Embryonic facial prominence (tissue), 1 donor: ENCODE measurements around the gene COPG2.
"Not testable (repeated sequence)": the region's sequence is repeated elsewhere in the genome, so short reads cannot be mapped to it uniquely, and the experiment has no call there.

ENCODE experiments used
- DNase-seq: peaks from one replicate; pipeline ENCODE4 v3.0.0-alpha.2; 2016; ENCODE audit errors: extremely low spot score

The COPG2 gene

GRCh38 chr7:130566168-130566897 lies 102.2 kb downstream of the COPG2 start:
- DNase-seq = no peak

DNA sequence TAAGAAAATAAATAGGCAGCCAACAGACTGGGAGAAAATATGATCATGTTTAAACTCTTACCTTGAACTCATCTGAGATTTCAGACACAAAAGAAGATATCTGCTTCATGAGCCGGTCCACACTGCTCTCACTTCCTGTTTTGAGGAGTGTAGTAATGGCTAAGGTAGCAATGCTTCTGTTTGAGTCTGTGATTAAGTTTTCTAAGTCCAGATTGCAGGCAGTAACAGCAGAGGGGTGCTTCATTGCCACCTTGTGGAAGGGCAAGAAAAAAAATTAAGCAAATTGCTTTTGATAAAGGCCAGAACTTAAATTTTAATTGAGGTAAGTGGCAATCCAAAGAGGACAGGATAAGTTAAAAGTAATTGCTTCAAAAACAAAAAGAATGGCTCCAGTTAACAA lies 107.6 kb downstream of the COPG2 start:
- DNase-seq = no peak

- DNase-seq = no peak
Observed at GRCh38 chr7:130559184-130559583, 109.4 kb downstream of the COPG2 start.

GRCh38 chr7:130554481-130554880 lies 114.1 kb downstream of the COPG2 start:
- no peak for DNase-seq

DNA sequence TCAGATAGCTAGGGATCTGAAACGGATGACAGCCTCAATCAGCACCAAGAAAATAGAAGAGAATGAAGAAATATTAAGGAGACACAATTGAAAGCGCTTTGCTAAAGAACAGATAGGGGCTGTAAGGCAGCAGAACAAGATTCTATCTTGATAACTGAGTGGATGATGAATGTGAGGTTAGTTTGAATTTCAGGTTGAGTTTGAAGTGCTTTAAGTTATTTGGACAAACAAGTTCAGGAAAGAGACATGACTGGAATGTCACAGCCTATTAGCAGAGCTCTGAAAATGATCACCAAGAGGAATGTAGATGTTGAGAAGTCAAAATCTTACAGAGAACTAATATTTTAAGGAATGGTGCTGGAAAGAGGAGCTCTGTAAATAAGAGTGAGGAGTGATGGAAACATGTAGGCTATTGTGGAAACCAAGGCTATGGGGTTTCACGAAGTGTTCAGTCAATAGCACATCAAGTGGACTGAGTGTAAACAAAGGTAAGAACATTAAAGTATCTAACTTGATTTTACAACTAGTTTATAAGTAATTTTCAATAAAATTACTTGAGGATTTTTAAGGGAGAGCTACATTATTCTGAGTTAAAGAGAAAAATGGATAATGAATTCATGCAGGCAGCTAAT lies 115.0 kb downstream of the COPG2 start:
- no peak for DNase-seq

DNA sequence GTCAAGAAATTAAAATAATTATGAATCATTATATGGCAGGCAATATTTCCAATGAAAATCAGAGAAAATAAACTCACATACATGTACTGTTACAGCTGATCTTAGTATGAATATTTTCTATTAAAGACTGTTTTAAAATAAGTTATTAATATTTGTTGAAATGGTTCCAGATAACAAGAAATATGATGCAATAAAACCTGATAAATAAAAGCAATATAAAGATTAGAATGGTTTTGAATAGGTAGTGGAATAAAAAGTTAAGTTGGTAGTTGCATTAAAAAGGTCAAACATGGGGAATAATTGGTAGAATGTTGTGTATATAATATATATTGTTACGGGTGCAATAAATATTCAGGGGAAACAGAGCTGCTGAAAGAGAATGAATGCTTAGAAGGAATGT lies 124.2 kb downstream of the COPG2 start:
- no peak for DNase-seq

DNA sequence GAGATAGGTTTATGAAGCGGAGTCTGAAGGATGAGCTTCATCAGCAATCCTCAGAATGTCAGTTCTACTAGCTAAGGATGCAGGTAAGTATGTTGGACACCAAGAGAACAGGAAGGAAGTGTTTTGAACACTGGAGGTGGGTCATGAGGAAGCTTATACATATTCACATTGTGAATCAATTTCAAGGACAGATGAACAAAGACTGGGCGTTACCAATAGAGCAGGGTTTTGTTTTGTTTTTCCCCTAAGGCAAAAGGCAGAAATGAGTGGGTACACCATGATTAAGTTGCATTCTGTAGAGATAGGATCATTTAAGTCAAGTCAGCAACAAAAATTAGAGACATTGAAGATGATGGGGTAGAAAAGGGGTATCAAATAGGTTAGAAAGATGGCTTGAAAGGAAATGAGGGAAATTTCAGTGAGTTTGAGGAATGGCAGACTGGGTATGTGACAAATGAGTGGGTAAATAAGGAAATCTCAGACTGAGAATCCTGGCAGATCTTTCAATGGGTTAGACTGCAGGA lies 125.0 kb downstream of the COPG2 start:
- no peak for DNase-seq

DNA sequence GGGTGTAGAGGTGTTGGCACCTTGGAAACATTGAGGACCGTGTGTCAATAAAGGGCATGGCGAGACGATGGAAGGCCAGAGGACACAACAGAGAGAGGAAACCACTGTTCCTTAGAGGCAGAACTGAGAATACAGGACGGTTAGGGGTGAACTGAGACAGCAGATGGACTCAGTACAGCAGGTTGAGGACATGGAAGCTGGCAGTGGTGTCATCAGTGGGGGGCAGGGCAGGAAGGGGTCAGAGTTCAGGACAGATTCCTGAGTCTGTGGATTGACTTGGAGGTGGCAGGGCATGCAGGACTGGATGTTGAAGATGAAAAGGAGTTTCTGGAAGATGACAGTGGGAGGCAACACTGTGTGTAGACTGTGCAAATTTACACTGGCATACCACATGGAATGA lies 126.3 kb downstream of the COPG2 start:
- not testable (repeated sequence) for DNase-seq

DNA sequence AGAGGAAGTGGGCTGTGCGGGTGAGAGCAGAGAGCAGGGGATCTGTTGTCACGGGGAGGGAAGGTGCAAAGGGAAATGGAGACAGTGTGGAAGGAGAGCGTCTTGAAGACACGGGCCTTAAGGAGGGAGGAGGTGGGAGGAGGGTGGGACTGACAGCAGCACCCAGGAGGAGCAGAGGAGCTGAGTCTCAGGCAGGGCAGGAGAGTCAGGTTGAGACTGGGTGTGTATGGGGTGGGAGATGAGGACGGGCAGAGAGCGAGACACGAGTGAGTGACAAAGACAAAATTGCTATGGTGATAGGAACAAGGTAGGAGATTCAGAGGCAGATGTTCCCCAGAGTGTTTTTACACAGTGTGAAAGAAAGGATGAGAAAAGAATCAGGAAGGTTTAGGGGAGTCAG lies 127.3 kb downstream of the COPG2 start:
- not testable (repeated sequence) for DNase-seq

GRCh38 chr7:130537894-130538293 lies 130.7 kb downstream of the COPG2 start:
- not testable (repeated sequence) for DNase-seq

- DNase-seq = no peak
Observed at GRCh38 chr7:130529417-130529816, 139.1 kb downstream of the COPG2 start.

DNA sequence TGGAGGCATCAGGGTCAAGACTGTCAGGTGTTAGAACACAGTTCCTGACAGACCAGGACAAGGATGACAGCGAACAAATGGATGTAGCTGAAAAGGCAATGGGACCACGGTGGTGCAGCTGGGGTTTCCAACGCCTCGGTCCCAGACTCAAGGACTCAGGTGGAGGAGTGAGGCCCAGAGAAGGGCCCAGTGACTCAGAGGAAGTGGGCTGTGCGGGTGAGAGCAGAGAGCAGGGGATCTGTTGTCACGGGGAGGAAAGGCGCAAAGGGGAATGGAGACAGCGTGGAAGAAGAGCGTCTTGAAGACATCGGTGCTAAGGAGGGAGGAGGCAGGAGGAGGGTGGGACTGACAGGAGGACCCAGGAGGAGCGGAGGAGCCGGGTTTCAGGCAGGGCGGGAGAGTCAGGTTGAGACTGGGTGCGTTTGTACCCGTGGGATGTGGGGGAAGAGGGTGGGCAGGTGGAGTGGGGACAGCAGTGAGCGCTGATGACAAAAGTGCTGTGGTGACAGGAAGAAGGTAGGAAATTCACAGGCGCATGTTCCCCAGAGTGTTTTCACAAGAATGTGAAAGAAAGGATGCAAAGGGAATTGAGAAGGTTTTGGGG lies 140.7 kb downstream of the COPG2 start:
- not testable (repeated sequence) for DNase-seq

DNA sequence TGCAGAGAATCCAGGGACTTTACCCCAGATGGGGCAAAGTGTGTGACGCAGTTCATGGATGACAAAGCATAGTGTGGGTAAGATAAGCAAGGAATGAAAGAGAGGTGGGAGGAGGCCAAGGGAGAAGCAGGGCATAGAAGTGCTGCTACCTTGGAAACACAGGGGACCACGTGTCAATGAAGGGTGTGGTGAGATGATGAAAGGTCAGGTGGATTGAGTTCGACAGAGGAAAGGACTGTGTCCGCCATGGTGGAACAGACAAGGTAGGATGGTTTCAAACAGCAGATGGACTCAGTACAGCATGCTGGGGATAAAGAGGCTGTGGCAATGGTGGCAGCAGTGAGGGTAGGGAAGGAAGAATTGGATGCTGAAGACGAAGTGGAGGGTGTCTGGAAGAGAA lies 143.9 kb downstream of the COPG2 start:
- DNase-seq = no peak

- not testable (repeated sequence) for DNase-seq
Observed at GRCh38 chr7:130523519-130524125, 144.9 kb downstream of the COPG2 start.

DNA sequence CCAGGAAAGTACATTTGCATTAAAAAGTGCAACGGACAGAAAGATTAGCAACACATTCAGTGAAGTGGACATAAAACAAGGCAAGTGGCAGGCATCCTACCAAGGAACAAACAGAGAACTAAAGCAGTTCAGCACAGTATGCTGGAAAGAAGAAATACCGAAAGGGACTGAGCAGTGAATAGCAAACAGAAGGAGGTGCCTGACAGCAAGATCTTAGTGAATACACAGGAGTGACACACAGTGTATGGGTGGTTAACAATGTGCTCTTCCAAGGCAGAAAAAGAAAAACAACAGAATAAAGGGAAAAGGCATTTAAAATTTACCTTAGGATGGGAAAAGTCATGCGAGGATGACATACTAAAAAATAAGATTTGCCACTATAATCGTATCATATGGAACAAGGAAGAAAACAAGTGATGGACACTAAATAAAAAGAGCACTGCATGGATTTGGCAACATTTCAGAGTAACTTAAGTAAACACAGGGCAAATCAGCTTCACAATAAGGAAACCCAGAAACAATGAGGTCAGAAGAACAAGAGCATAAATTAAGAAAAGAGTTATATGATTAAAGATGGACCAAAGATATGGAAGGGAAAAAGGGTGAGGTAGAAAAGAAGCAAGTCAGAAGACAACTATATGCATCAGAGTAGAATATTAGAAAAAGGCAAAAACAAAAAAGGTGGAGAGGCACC lies 147.1 kb downstream of the COPG2 start:
- no peak for DNase-seq

GRCh38 chr7:130515315-130516040 lies 153.1 kb downstream of the COPG2 start:
- no peak for DNase-seq

DNA sequence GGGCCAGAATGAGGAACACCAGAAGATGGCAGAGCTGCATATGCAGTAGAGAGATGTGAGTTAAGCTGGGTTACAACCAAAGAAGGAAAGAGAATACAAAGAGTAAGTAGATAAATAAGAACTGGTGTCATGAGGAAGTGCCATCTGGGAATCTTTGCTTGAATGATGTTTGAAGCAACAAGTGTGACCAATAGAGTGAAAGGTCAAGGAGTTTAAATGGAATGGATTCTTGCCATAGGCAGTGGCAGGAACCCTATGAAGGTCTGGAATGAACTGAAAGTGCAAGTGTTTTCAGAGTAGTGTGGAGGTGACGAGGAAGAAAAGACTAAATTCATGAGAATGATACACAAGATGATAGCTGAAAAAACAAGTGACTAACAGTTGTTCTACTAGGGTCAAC lies 155.1 kb downstream of the COPG2 start:
- no peak for DNase-seq

DNA sequence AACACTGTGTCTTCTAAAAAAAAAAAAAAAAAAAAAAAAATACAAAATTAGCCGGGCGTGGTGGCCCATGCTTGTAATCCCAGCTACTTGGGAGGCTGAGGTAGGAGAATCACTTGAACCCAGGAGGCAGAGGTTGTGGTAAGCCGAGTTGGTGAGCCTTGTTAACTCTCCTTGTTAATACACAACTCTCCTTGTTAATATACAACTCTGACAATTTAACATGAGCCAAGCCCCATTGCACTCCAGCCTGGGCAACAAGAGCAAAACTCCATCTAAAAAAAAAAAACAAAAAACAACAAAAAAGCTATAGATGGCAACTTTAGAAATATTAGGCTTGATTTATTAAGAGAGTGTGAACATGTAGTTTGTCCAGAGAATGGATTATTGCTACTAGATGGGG lies 156.5 kb downstream of the COPG2 start:
- not testable (repeated sequence) for DNase-seq

DNA sequence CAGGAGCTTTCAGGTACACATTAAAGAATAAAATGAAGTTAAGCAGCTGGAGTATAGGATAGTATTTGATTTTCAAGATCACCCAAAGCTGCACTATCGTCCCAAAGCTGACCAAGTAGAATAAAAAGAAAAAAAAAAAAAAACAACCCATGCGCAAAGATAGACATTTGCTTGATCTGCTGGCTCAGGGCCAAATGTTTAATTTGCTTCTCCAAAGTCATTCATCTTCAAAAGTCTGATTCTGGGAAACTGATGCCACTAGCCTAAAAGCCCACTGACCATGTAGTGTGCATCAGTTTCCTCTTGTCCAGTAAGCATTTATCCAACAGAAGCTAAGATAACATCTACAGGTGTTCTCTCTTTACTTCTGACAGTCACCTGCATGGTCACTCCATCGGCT lies 162.2 kb downstream of the COPG2 start:
- DNase-seq = no peak

DNA sequence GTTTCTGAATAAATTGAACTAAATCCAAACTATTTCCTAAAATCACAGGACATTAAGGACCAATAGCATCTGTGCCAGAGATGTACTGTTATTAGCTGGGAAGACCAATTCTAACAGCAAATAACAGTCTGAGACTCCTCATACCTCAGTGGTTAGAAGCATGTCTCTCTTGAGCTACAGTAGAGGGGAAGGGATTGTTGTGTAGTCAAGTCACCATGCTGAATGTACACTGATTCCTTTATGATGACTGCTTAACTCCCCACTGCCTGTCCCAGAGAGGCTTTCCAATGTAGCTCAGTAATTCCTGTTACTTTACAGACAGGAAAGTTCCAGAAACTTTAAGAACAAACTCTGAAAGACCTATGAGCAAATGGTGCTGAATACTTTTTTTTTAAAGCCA lies 162.8 kb downstream of the COPG2 start:
- no peak for DNase-seq

DNA sequence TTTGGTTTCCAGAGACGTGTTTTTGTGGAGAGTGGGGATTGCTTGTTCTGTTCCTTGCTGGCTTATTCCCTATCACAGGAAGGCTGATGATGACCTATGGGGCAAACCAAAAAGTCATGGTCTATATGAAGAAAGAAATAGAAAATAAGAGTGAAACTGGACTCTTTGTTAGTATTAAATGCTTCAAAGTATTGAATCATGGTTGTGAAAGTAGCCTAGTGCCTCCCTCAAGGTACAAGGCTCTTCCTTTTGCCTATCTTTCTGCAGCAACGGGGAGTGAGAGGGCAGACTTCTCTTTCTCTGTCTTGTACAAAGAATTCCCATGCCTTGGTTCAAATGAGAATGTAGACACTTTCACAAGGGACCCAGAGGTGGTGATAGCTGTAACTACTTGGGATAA lies 167.6 kb downstream of the COPG2 start:
- DNase-seq = no peak
